DOHH2 (cell line): Measurements from ENCODE around the gene VSIR.

Source experiments
- EZH2phosphoT487 ChIP-seq: fragments of 200-600 bp; sonication (generic); IDR thresholded peaks from 2 replicates; pipeline ENCODE4 v1.6.1; 2017; ENCODE audit warnings: borderline replicate concordance, mild to moderate bottlenecking, antibody characterized with exemption, low read length, moderate library complexity, mixed read lengths
- TF ChIP-seq, protein P1 (sequence below): fragments of 200-600 bp; sonication (generic); IDR thresholded peaks from one replicate; pipeline ENCODE4 v1.5.1; 2014; ENCODE audit warnings: antibody characterized with exemption, mild to moderate bottlenecking, low read depth, low read length; ENCODE audit not compliant: poor library complexity, severe bottlenecking

DNA sequence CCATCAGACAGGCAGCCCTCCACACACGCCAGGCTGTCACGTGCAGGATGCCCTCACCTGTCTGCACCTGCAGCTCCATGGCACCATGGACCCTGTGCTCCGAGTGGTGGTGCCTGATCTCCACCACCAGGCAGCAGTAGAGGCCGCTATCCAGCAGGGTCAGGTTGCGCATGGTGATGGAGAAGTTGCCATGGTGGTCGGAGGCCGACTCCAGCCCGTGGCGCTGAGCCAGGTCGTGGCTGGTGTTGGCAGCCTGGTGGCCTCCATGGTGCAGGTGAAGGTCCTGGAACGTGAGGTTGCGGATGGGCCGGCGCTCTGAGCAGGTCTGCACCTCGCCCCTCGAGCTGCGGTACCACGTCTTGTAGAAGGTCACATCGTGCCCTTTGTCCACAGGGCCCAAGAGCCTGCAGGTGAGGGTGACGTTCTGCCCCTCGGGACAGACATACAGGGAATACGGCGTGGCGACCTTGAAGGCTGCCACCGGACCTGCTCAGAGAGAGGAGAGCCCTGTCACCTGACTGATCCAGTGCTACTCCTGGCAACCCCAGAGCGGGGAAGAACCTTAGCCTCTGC, 11.7 kb downstream of the VSIR start:
- TF ChIP-seq, protein P1, sequence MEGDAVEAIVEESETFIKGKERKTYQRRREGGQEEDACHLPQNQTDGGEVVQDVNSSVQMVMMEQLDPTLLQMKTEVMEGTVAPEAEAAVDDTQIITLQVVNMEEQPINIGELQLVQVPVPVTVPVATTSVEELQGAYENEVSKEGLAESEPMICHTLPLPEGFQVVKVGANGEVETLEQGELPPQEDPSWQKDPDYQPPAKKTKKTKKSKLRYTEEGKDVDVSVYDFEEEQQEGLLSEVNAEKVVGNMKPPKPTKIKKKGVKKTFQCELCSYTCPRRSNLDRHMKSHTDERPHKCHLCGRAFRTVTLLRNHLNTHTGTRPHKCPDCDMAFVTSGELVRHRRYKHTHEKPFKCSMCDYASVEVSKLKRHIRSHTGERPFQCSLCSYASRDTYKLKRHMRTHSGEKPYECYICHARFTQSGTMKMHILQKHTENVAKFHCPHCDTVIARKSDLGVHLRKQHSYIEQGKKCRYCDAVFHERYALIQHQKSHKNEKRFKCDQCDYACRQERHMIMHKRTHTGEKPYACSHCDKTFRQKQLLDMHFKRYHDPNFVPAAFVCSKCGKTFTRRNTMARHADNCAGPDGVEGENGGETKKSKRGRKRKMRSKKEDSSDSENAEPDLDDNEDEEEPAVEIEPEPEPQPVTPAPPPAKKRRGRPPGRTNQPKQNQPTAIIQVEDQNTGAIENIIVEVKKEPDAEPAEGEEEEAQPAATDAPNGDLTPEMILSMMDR = no peak
- no peak for TF ChIP-seq EZH2phosphoT487
